Measurements from ENCODE around the gene DYNC2I2.

DNA sequence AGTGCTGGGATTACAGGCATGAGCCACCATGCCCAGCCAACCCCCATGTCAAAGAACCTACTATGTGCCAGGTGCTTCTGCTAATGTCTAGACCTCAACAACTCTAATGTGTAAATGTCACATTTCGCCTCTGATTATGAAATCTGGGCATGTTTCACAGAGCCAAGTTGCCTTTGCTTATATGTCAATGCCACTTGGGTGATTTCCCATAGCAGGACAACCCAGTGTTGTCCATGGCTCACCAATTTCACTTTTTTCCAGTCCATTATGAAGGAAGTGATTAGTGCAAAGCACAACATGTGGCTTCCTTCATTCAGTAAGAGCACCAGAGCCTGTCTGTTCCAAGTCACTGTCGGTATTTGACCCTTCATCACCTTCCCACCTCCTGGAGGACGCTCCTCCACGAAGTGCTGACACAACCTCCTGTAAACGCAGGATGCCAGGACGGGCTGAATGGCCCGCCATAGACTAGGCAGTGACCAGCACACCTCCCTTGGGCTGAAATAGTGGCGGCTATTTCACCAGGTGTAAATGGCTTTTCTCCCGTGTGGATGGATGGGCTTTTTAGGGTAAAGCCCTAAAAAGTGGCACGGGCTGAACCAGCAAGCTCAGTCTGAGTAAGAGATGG lies 44.7 kb upstream of the DYNC2I2 start:
- TF ChIP-seq, protein P1, sequence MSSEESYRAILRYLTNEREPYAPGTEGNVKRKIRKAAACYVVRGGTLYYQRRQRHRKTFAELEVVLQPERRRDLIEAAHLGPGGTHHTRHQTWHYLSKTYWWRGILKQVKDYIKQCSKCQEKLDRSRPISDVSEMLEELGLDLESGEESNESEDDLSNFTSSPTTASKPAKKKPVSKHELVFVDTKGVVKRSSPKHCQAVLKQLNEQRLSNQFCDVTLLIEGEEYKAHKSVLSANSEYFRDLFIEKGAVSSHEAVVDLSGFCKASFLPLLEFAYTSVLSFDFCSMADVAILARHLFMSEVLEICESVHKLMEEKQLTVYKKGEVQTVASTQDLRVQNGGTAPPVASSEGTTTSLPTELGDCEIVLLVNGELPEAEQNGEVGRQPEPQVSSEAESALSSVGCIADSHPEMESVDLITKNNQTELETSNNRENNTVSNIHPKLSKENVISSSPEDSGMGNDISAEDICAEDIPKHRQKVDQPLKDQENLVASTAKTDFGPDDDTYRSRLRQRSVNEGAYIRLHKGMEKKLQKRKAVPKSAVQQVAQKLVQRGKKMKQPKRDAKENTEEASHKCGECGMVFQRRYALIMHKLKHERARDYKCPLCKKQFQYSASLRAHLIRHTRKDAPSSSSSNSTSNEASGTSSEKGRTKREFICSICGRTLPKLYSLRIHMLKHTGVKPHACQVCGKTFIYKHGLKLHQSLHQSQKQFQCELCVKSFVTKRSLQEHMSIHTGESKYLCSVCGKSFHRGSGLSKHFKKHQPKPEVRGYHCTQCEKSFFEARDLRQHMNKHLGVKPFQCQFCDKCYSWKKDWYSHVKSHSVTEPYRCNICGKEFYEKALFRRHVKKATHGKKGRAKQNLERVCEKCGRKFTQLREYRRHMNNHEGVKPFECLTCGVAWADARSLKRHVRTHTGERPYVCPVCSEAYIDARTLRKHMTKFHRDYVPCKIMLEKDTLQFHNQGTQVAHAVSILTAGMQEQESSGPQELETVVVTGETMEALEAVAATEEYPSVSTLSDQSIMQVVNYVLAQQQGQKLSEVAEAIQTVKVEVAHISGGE (CRISPR knock-in tag; IDR thresholded peaks at IDR 0.05) = no peak
- TF ChIP-seq MYC (IDR thresholded peaks at IDR 0.05; ENCODE audit: insufficient read depth, insufficient read length, insufficient replicate concordance, low read length, severe bottlenecking) (no peak), BCL11A (IDR thresholded peaks at IDR 0.05; ENCODE audit: low read depth, low read length) (no peak), STAT1 (conservative IDR thresholded peaks at IDR 0.05) (no peak), TCF12 (IDR thresholded peaks at IDR 0.05; ENCODE audit: low read depth, low read length) (no peak), EZH2 (IDR thresholded peaks at IDR 0.05; ENCODE audit: borderline replicate concordance, control insufficient read depth, low read depth, low read length) (no peak)
- TF ChIP-seq, protein P2, sequence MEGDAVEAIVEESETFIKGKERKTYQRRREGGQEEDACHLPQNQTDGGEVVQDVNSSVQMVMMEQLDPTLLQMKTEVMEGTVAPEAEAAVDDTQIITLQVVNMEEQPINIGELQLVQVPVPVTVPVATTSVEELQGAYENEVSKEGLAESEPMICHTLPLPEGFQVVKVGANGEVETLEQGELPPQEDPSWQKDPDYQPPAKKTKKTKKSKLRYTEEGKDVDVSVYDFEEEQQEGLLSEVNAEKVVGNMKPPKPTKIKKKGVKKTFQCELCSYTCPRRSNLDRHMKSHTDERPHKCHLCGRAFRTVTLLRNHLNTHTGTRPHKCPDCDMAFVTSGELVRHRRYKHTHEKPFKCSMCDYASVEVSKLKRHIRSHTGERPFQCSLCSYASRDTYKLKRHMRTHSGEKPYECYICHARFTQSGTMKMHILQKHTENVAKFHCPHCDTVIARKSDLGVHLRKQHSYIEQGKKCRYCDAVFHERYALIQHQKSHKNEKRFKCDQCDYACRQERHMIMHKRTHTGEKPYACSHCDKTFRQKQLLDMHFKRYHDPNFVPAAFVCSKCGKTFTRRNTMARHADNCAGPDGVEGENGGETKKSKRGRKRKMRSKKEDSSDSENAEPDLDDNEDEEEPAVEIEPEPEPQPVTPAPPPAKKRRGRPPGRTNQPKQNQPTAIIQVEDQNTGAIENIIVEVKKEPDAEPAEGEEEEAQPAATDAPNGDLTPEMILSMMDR (IDR thresholded peaks at IDR 0.05 in 2 of 3, conservative IDR thresholded peaks at IDR 0.05 in 1 of 3; ENCODE audit: control insufficient read depth in 2 of 3, extremely low read depth in 1 of 3, insufficient read depth in 1 of 3, low read depth in 3 of 3, low read length in 3 of 3) = no peak
- TF ChIP-seq, protein P3, sequence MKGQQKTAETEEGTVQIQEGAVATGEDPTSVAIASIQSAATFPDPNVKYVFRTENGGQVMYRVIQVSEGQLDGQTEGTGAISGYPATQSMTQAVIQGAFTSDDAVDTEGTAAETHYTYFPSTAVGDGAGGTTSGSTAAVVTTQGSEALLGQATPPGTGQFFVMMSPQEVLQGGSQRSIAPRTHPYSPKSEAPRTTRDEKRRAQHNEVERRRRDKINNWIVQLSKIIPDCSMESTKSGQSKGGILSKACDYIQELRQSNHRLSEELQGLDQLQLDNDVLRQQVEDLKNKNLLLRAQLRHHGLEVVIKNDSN (IDR thresholded peaks at IDR 0.05; ENCODE audit: borderline replicate concordance, extremely low read length, insufficient read depth, low read depth, low read length) = no peak

Measured in GM12878 (cell line).